ENCODE data around the gene TMPRSS11A.

TMPRSS11A gene

GRCh38 chr4:67963356-67963755, at the start of gene TMPRSS11A:
TMPRSS11A (minus strand) TSS chr4:67963493; CDS start chr4:67963393, 100 bp downstream.
- peak; percentile 23 for FAIRE-seq

- FAIRE-seq = no peak
These were observed 48.4 kb upstream of the TMPRSS11A start for GRCh38 chr4:68011684-68012083.

- FAIRE-seq = no peak
These were observed 39.6 kb upstream of the TMPRSS11A start for GRCh38 chr4:68002906-68003305.

GRCh38 chr4:67996127-67996526, 32.8 kb upstream of the TMPRSS11A start:
- FAIRE-seq = no peak

GRCh38 chr4:67988991-67989390, 25.7 kb upstream of the TMPRSS11A start:
- no peak for FAIRE-seq

- no peak for FAIRE-seq
These were observed 20.0 kb upstream of the TMPRSS11A start for GRCh38 chr4:67983333-67983732.

GRCh38 chr4:67980512-67980911, 17.2 kb upstream of the TMPRSS11A start:
- no peak for FAIRE-seq

- FAIRE-seq = no peak
These were observed 10.3 kb upstream of the TMPRSS11A start for GRCh38 chr4:67973608-67974007.

GRCh38 chr4:67954890-67955289, 8.4 kb downstream of the TMPRSS11A start:
- FAIRE-seq = no peak

GRCh38 chr4:67941074-67941473, 22.2 kb downstream of the TMPRSS11A start:
- FAIRE-seq = no peak

GRCh38 chr4:67940506-67940905, 22.8 kb downstream of the TMPRSS11A start:
- FAIRE-seq = no peak

GRCh38 chr4:67939195-67939594, 24.1 kb downstream of the TMPRSS11A start:
- no peak for FAIRE-seq

GRCh38 chr4:67935888-67936287, 27.4 kb downstream of the TMPRSS11A start:
- no peak for FAIRE-seq

- no peak for FAIRE-seq
These were observed 28.7 kb downstream of the TMPRSS11A start for GRCh38 chr4:67934628-67935027.

- FAIRE-seq = no peak
These were observed 29.5 kb downstream of the TMPRSS11A start for GRCh38 chr4:67933755-67934154.

- no peak for FAIRE-seq
These were observed 30.3 kb downstream of the TMPRSS11A start for GRCh38 chr4:67933038-67933437.

- FAIRE-seq = no peak
These were observed 32.0 kb downstream of the TMPRSS11A start for GRCh38 chr4:67931256-67931655.

- FAIRE-seq = no peak
These were observed 33.9 kb downstream of the TMPRSS11A start for GRCh38 chr4:67929426-67929825.

GRCh38 chr4:67928546-67928945, 34.7 kb downstream of the TMPRSS11A start:
- FAIRE-seq = peak; percentile 43

- FAIRE-seq = no peak
These were observed 36.0 kb downstream of the TMPRSS11A start for GRCh38 chr4:67927251-67927650.

- no peak for FAIRE-seq
These were observed 36.8 kb downstream of the TMPRSS11A start for GRCh38 chr4:67926485-67926884.

- no peak for FAIRE-seq
These were observed 40.6 kb downstream of the TMPRSS11A start for GRCh38 chr4:67922697-67923096.

- FAIRE-seq = no peak
These were observed 44.9 kb downstream of the TMPRSS11A start for GRCh38 chr4:67918428-67918827.

- no peak for FAIRE-seq
These were observed 47.8 kb downstream of the TMPRSS11A start for GRCh38 chr4:67915400-67915966.

GRCh38 chr4:67912080-67912479, 51.2 kb downstream of the TMPRSS11A start:
- no peak for FAIRE-seq

Data from endometrium (tissue), 2 donors.